Embryonic facial prominence (tissue), 1 donor: ENCODE results near the gene ASXL2.

Experiments
- DNase-seq: peaks from one replicate; pipeline ENCODE4 v3.0.0-alpha.2; 2016; ENCODE audit errors: extremely low spot score

Gene ASXL2

DNA sequence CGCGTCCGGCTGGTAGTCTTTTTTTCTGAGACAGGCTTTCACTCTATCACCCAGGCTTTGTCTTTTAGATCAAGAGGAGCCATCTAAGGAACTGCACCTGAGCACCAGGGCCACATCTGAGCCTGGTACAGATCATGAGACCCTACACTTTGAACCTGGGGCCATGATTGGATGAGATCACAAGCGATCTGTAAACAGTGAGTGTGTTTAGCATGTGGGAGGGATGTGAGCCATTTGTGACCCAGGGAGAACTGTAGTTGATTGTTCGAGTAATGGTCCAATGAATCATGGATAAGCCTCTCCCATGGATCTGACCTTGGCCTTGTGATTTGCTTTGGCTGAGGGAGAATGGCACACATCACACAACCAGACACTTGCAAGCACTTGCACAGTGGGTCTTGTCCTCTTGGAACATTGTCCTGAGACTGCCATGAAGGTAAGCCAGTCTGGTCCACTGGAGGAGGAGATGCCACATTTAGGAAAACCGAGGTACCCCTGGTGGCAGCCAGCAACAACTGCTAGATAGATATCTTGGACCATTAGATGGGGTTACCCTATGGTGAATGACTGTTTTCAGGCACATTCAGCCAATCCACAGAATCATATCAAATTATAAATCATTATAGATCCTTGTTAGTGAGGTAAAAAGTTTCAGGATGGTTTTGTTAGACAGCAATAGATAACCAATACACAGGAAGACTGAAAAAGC is 185.4 kb downstream of the ASXL2 start:
- DNase-seq, result no peak

DNA sequence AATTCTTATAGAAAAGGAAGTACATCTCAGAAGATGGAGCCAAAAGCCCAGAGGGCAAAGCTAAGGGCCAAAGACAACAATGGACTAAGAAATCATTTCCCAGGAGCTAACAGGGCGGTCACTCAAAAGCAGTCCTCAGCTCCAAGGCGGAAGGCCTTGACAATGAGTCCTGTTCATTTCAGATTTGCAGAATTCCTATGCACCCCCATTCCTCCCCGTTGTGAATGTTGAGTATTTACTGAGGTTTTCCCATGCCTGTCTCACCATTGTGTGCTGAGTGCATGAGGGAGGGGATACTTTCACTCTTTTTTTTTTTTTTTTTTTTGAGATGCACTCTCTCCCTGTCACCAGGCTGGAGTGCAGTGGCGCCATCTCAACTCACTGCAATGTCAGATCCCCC is 186.1 kb downstream of the ASXL2 start:
- no peak for DNase-seq

DNA sequence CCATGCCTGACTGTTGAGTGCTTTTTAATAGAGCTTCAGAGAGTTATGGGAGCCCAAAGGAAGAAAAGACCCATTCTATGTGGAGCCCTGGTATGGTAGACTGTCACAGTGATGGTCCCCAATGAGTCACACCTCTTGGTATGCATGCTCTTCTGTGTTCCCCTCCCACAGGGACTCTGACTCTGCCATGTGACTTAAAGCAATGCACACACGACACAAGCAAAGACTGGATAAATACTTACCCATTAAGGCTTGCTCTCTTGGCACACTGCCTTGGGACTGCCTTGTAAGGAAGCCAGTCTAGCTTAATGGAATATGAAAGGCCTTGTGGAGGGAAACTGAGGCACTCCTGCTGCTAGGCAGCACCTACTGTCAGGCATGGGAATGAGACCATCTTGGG is 188.2 kb downstream of the ASXL2 start:
- DNase-seq, result no peak

DNA sequence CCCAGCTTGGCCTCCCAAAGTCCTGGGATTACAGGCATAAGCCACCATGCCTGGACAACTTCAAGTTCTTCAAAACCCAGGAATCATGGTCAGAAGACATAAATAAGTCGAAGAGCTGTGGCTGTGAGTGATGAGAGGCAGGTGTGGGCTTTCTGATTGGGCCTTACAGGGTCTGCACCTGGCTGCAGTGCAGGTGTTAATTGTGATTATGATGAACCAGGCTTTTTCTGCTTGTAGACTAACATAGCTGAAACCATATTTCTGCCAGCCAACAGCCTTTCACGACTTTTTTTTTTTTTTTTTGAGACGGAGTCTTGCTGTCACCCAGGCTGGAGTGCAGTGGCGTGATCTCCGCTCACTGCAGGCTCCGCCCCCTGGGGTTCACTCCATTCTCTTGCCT is 190.1 kb downstream of the ASXL2 start:
- DNase-seq, result no peak

DNA sequence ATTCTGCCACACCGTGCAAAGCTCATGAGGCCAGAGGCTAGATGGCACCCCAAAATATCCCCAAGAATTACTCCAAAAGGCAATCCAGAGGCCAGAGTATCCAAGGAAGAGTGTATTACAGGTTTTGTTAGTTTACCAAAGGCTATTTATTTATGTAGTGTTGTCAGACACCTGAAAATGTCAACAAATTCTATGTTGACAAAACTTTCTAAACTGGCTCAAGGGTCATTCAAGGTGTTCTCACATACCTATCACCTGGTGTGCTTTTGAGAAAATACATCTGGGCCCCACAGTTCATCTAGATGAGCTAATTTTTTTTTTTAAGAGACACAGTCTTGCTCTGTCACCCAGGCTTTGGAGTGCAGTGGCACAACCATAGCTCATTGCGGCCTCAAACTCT is 192.5 kb downstream of the ASXL2 start:
- DNase-seq, result no peak

DNA sequence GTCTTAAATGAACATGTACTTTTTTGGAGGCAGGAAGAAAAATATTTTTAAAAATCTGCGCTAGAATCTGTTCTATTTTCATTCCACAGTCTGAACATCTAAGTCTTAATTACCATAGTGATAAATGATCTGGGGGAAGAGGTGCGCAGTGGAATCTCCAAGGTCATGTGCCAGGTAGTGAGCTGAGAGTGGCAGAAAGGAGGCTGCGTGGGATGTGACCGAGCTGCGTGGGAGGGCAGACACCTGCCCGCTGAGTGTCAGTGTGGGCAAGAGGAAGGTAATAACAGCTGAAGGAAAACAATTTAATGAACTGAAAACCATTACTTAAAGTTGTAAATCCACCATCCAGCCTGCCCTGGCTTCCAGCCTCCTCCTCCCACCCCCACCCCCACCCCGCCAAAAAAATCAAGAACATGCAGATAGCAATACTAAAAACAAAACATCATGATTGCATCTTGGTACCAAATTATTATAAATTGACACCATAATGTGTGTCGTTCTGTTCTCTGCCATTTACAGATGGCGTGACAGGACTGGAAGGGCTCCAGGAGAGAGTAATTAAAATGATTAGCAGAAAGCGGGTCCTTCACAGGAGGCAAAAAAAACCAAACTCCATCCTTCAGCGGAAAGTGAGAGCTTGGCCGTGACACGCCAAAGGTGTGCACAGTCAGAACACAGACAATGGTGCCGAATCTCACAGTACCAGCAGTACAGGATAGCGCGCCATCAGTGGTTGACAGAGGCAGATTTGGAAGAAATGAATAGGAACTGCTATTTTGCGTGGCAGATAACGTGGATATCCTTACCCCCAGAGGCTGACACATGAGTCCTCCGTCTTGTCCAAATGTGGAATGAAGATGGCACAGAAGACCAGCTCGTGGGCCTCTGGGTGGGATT is 193.5 kb downstream of the ASXL2 start:
- DNase-seq, result no peak
